Iris pigment epithelial cell (primary cell): ENCODE data around the gene TAS2R1.
A peak's percentile ranks its signal among the peaks of the same experiment; 100 is the strongest.

Experiments
- DNase-seq: peaks from one replicate; pipeline ENCODE4 v3.0.0-alpha.2; 2011; ENCODE audit warnings: low read depth

Gene TAS2R1

GRCh38 chr5:9630251-9630650, at the start of gene TAS2R1:
Gene TAS2R1, minus strand, starts transcription at chr5:9630351. Its CDS starts 319 bp downstream, at chr5:9630032.
- DNase-seq: no peak

GRCh38 chr5:9670371-9670770, 40.2 kb upstream of the TAS2R1 start:
- no peak for DNase-seq

- peak; percentile 33 for DNase-seq
These were observed 37.8 kb upstream of the TAS2R1 start for GRCh38 chr5:9667906-9668305.

- DNase-seq: no peak
These were observed 33.7 kb upstream of the TAS2R1 start for GRCh38 chr5:9663891-9664290.

GRCh38 chr5:9661316-9662015, 31.3 kb upstream of the TAS2R1 start:
- DNase-seq: no peak

- no peak for DNase-seq
These were observed 28.6 kb upstream of the TAS2R1 start for GRCh38 chr5:9658706-9659105.

GRCh38 chr5:9657819-9658218, 27.7 kb upstream of the TAS2R1 start:
- DNase-seq: no peak

- DNase-seq: no peak
These were observed 25.5 kb upstream of the TAS2R1 start for GRCh38 chr5:9655641-9656040.

- peak; percentile 55 for DNase-seq
These were observed 24.7 kb upstream of the TAS2R1 start for GRCh38 chr5:9654886-9655285.

- DNase-seq: peak; percentile 92
These were observed 23.7 kb upstream of the TAS2R1 start for GRCh38 chr5:9653811-9654210.

- DNase-seq: no peak
These were observed 22.9 kb upstream of the TAS2R1 start for GRCh38 chr5:9653061-9653460.

GRCh38 chr5:9652295-9652694, 22.1 kb upstream of the TAS2R1 start:
- DNase-seq: no peak

GRCh38 chr5:9646843-9647242, 16.7 kb upstream of the TAS2R1 start:
- no peak for DNase-seq

- DNase-seq: no peak
These were observed 14.5 kb upstream of the TAS2R1 start for GRCh38 chr5:9644630-9645029.

GRCh38 chr5:9642621-9643020, 12.5 kb upstream of the TAS2R1 start:
- no peak for DNase-seq

- DNase-seq: no peak
These were observed 11.7 kb upstream of the TAS2R1 start for GRCh38 chr5:9641806-9642355.

GRCh38 chr5:9632495-9632894, 2.3 kb upstream of the TAS2R1 start:
- DNase-seq: no peak

GRCh38 chr5:9627541-9627940, 2.6 kb downstream of the TAS2R1 start:
- no peak for DNase-seq

- no peak for DNase-seq
These were observed 3.2 kb downstream of the TAS2R1 start for GRCh38 chr5:9626955-9627354.

- no peak for DNase-seq
These were observed 4.4 kb downstream of the TAS2R1 start for GRCh38 chr5:9625731-9626130.

GRCh38 chr5:9625286-9625685, 4.9 kb downstream of the TAS2R1 start:
- no peak for DNase-seq

GRCh38 chr5:9624196-9624947, 5.8 kb downstream of the TAS2R1 start:
- DNase-seq: peak; percentile 20

GRCh38 chr5:9623661-9624060, 6.5 kb downstream of the TAS2R1 start:
- DNase-seq: no peak
